ENCODE data around the gene CYBC1.

The CYBC1 gene

GRCh38 chr17:82405051-82405450, 45.5 kb downstream of the CYBC1 start:
- DNase-seq = no peak

DNA sequence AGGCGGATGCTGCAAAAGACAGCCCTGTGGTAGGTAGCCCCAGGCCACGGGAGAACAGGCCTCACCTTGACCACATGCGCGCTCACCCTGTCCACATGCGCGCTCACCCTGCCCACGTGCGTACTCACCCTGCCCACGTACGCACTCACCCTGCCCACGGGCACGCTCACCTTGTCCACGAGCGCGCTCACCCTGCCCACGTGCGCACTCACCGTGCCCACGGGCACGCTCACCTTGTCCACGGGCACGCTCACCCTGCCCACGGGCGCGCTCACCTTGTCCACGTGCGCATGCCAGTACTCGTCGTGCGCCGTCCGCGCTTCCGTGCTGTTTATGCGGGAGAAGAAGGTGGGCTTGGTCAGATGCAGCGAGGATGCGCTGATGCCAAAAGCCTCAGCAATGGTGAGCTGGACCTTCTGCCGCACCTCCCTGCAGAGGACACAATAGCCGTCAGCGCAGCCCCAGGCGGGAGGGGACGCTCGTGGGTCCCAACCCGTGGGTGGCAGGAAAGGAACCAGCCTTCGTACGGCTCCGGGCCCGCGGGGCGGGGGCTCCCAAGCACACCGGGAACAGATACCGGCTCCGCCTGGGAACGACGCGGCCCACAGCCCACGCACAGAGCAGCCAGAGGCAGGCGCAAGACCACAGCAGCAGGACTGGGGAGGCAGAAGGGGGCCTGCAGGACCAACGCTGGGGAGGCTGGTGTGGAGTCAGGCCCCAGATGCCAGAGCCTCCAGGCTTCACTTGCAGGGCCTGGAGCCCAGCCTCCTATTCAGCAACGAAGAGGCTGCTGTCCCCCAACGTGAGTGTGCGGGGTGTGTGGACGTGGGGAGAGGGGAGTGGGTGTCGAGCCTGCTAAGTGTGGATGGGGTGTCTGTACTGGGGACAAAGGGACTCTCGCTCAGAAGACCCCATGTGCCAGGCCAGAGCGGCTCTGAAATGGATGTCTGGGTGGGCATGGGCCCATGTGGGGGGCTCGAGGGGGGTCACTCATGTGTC, 46.6 kb downstream of the CYBC1 start:
- no peak for DNase-seq

GRCh38 chr17:82402865-82403264, 47.7 kb downstream of the CYBC1 start:
- no peak for DNase-seq

DNA sequence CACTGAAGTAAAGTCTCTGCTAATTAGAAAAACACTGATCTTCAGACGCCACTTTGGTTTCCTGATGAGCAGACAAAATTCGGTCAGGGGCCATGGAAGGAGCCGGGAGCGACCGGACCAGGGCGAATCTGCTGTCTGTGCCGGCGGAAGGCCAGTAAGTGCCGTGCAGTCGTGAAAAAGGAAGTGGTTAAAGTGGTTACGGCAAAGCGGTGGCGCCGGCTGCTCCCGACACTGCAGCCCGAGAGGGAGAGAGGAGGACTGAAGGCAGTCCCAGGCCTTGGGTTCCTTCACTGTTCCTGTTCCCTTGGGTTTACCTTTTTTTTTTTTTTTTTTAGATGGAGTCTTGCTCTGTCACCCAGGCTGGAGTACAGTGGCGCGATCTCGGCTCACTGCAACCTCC, 49.7 kb downstream of the CYBC1 start:
- DNase-seq = peak; percentile 13

DNA sequence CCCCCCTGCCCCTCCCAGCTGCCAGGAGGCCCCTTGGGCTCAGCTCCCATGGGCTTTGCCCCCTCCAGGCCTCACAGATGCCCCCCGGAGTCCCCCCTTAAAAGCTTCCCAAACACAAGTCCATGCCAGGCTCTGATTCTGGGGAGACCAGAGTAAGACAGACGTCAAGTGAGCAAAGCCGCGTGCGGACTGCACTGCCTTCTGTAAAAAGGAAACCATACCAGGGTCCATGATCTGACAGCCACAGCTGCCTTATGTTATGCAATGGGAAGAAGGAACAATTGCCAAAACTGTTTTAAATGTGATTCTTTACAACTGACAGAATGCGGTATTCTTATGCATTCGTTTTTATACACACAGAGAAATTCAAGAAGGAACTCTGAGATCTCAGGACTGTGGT, 50.3 kb downstream of the CYBC1 start:
- DNase-seq = no peak

DNA sequence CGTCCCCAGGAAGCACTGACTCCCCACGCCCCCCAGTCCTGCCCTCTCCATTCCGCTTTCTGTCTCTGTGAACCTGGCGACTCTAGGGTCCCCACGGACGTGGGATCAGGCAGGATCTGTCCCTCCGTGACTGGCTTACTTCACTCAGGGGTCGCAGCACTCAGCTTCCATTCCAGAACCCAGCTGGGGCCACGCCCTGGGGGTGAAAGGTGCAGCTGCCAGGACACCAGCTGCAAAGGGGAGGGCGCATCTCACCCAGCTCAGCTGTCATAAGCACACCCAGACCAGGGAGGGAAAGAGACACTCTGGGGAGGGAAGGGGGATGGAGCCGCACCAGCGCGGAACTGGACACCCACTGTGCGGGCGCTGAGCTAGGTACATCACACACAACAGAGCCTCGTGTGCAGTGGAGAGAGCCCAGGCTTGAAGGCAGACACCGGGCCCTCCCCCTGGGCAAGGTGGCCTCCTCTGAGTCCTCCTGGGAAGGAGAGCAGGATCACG, 50.9 kb downstream of the CYBC1 start:
- no peak for DNase-seq

DNA sequence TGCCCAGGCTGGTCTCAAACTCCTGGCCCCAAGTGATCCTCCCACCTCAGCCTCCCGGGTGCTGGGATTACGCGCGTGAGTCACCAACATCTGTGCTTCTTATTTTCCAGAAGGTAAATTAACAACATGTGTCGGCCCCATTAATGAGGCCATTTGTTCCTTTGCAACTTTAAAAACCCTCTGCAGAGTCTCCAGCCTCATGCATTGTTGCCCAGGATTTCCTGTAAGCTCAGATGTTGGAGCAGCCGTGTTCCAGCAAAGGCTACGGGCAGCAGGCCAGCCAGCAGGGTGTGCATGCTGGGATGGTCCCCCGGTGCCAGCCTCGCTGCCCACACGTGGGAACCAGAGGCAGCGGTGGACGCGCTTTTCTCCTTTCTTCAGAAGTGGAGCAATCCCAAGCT, 51.5 kb downstream of the CYBC1 start:
- DNase-seq = no peak

GRCh38 chr17:82397449-82398335, 52.9 kb downstream of the CYBC1 start:
- no peak for DNase-seq

- DNase-seq = no peak
Measured at GRCh38 chr17:82396601-82397435, 53.7 kb downstream of the CYBC1 start.

- no peak for DNase-seq
Measured at GRCh38 chr17:82394278-82394677, 56.3 kb downstream of the CYBC1 start.

DNA sequence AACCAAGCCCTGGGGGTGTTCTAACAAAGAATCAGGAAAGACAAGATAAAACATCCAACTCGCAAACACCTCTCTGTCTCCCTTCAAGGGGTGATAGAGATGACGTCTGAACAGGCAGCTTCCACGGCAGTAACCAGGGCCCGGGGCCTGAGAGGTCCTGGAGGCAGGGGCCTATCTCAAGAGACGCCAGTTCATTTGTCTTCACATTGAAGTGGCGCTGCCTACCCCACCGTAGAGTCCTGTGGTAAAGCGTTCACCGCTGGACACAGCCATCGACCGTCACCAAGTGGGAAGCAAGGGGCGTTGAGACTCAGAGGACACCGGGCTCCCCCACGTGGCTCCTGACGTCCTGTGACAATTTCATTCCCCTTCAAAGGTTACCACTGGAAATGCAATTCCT, 57.6 kb downstream of the CYBC1 start:
- no peak for DNase-seq

Data from activated T-cell treated with anti-CD3 and anti-CD28 coated beads for 4 hours (primary cell).